ENCODE results near the gene KCMF1. TPM values are rescaled to one million over a fixed set of nuclear protein-coding genes. Genes with fewer than 3 reads are reported as not detected.
A peak's percentile ranks its signal among the peaks of the same experiment; 100 is the strongest.

KCMF1 gene
- total and polyA plus RNA-seq, 9 of the 15 experiments (the other 6 are each of a cell fraction or from before 2014, with no cell fraction given) = 6.8 to 88.2 (median 46.5) TPM

- 0 out of 2 replicates have a peak, but pooled peaks have one; percentile 25 for TF ChIP-seq ZNF518B (CRISPR knock-in tag; IDR thresholded peaks at IDR 0.05)
- peak in 1 of 2 experiments; percentile 50; a peak in 1 of 4 replicates for TF ChIP-seq MNT (conservative IDR thresholded peaks at IDR 0.05)
- peak; percentile 95 for TF ChIP-seq BCOR (IDR thresholded peaks at IDR 0.05)
- TF ChIP-seq POLR2G (IDR thresholded peaks at IDR 0.05; ENCODE audit: low read depth, low read length) = no peak
- TF ChIP-seq SMARCA5 (IDR thresholded peaks at IDR 0.05) = peak; percentile 88; the same call in 1 of the 2 replicates
- no peak for TF ChIP-seq CREB3 (tag; conservative IDR thresholded peaks at IDR 0.05; ENCODE audit: low read depth)
- peak; percentile 24; the same call in 1 of the 2 replicates for TF ChIP-seq DPF2 (IDR thresholded peaks at IDR 0.05)
- no peak for TF ChIP-seq KLF10 (CRISPR knock-in tag; IDR thresholded peaks at IDR 0.05)
- TF ChIP-seq MGA (IDR thresholded peaks at IDR 0.05) = peak; percentile 75
Measured at GRCh38 chr2:84969511-84970209, 1.3 kb upstream of the KCMF1 start (continued).

Measured in K562 (cell line).